Breast epithelium (tissue), 3 donors: Measurements from ENCODE around the gene BTN1A1.

ENCODE experiments used
- POLR2AphosphoS5 ChIP-seq, 3 donors: sonication (generic); formaldehyde crosslinking; IDR thresholded peaks; one replicate each; pipeline ENCODE4 v1.6.1; 2017; ENCODE audit warnings: antibody characterized with exemption in 3 of 3
- TF ChIP-seq, protein P1 (sequence below), 3 donors: fragments of 450-650 bp; IDR thresholded peaks; one replicate each; pipeline ENCODE4 v1.5.1; 2016 to 2017; ENCODE audit warnings: antibody characterized with exemption in 3 of 3, mild to moderate bottlenecking in 3 of 3, moderate library complexity in 3 of 3

GRCh38 chr6:26485112-26485780 lies 14.9 kb upstream of the BTN1A1 start:
- TF ChIP-seq POLR2AphosphoS5 (IDR thresholded peaks at IDR 0.05): no peak
- TF ChIP-seq, protein P1, sequence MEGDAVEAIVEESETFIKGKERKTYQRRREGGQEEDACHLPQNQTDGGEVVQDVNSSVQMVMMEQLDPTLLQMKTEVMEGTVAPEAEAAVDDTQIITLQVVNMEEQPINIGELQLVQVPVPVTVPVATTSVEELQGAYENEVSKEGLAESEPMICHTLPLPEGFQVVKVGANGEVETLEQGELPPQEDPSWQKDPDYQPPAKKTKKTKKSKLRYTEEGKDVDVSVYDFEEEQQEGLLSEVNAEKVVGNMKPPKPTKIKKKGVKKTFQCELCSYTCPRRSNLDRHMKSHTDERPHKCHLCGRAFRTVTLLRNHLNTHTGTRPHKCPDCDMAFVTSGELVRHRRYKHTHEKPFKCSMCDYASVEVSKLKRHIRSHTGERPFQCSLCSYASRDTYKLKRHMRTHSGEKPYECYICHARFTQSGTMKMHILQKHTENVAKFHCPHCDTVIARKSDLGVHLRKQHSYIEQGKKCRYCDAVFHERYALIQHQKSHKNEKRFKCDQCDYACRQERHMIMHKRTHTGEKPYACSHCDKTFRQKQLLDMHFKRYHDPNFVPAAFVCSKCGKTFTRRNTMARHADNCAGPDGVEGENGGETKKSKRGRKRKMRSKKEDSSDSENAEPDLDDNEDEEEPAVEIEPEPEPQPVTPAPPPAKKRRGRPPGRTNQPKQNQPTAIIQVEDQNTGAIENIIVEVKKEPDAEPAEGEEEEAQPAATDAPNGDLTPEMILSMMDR (IDR thresholded peaks at IDR 0.05): no peak
